ENCODE results near the gene RPF1.

DNA sequence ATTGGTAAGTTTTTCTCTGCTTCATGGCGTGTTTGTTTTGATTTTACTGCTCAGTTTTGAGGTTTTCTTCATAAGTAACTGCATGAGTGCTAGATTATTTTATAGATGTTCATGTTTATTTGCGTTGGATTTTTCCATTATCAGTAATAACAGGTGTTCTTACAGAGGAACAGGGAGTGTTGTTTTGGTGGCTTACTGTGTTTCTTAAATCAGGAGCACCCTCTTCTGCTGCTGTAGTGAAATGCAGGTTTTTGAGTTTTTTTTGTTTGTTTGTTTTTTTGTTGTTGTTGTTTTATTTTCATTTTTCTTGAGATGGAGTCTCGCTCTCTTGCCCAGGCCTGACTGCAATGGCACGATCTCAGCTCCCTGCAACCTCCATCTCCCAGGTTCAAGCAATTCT lies 62.6 kb downstream of the RPF1 start:
- TF ChIP-seq, protein P1, sequence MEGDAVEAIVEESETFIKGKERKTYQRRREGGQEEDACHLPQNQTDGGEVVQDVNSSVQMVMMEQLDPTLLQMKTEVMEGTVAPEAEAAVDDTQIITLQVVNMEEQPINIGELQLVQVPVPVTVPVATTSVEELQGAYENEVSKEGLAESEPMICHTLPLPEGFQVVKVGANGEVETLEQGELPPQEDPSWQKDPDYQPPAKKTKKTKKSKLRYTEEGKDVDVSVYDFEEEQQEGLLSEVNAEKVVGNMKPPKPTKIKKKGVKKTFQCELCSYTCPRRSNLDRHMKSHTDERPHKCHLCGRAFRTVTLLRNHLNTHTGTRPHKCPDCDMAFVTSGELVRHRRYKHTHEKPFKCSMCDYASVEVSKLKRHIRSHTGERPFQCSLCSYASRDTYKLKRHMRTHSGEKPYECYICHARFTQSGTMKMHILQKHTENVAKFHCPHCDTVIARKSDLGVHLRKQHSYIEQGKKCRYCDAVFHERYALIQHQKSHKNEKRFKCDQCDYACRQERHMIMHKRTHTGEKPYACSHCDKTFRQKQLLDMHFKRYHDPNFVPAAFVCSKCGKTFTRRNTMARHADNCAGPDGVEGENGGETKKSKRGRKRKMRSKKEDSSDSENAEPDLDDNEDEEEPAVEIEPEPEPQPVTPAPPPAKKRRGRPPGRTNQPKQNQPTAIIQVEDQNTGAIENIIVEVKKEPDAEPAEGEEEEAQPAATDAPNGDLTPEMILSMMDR (IDR thresholded peaks at IDR 0.05), result peak in 2 of 6 experiments; percentile 38 to 47
- no peak for TF ChIP-seq POLR2A (IDR thresholded peaks at IDR 0.05)

Measured in adrenal gland (tissue), 5 donors.